Renal cortical epithelial cell (primary cell): Measurements from ENCODE around the gene GFRA1. TPM values are rescaled to one million over a fixed set of nuclear protein-coding genes. Genes with fewer than 3 reads are reported as not detected.
"Not testable (repeated sequence)": the region's sequence is repeated elsewhere in the genome, so short reads cannot be mapped to it uniquely, and the experiment has no call there.

Experiments
- DNase-seq: peaks from one replicate; pipeline ENCODE4 v3.0.0-alpha.2; 2011; ENCODE audit warnings: low read depth
- total RNA-seq: library from RNA; depleted of rRNA; stranded (reverse); fragments of >200 nt; gene quantifications from 2 replicates; pipeline ENCODE4 v1.2.3, GENCODE V29; 2014

GFRA1 gene
- total RNA-seq, 1 donor from 2014 or later = 112 TPM

DNA sequence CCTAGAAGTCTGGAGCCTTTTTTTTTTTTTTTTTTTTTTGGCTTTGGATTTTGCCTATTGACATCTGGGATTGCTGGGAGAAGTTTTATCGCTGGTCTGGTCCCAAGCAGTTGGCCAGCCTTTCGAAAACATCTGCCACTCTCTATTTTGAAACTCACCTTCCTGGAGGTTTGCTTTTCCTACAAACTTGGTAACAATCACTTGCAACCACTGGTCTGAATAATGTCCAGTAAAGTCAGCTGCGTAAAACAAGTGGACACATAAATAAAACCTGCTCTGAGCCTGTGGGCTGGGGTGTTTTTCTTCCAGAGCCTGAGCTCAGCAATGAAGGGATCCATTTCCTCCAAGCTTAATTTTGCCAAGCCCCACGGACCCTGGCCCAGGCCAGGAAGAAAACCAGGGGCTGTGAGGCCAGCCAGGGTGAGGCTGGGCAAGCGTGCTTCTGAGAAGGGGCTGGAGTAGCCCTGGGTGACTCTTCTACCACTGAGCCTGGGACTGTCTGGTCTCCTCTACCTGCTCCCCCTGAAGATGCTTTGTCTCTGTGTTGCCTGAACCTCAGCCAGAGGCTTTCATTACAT is 202.2 kb downstream of the GFRA1 start:
- no peak for DNase-seq

DNA sequence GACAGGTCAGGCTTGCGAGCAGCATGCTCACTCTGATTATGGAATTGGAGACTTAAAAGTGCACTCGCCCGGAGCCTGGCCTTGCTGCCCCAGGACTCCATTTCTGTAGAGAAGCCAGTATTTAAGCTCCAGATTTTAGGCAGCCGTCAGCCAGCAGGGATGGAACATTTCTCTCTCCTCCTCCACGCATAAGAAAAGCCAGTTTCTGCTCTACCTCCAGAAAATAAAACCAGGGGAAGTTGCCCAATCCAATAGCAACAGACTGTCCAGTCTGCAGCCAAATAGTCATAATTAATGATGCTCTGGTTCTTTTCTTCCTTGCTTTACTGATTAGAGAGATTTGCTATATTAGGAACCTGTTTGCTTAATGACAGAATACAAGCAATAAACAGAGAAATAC is 203.2 kb downstream of the GFRA1 start:
- DNase-seq = no peak

DNA sequence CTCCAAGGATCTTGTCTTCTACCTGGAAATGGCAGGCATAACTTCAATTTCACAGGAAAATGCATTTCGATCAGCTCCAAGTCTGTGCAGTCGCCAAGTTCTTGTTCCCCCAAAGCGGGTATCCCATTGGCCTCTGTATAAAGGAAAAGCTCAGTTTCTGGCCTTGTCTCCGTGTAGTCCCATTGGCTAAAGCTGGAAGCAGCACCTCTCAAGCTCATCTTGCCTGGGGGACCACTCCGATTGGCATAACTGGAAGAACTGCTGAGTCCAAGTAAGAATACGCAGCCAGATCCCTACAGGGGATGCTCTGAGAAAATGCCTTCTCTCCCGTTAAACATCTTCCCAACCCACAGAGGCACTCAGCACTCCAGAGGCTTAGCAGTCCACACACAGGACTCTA is 205.2 kb downstream of the GFRA1 start:
- no peak for DNase-seq

DNA sequence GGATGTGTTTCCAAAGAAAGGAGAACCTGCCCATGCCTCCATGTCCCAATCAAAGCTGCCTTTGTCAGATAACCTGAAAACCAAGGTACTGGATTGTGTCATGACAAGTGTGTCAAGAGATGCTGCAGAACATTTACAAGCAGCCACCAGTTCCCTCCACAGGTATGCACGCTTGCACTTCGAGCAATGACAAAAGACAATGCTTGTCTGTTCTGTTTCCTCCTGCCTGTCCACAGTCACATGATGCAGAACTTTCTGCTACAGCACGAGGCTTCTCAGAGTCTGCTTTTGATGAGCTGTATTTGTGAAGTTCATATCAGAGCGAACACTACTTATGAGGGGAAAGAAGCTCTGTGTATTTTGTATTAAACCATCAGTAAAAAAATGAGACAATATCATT is 209.9 kb downstream of the GFRA1 start:
- DNase-seq = no peak

DNA sequence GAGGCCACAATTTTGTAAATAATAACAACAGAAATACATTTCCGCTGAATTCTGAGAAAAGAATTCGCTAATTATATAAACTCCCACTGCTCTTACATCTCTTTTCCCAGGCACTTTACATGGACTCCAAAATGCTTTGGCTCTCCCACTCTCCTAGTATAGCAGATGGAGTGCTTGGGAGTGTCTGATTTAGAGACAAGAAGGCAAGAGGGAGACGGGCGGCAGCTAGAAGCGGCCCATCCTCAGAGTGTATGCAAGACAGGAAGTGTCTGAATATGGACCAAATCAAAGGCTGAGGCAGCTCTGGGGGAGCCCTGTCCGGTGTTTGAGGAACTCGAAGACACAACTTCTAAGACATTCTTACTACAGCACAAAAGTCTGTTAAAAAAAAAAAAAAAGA is 212.1 kb downstream of the GFRA1 start:
- no peak for DNase-seq

DNA sequence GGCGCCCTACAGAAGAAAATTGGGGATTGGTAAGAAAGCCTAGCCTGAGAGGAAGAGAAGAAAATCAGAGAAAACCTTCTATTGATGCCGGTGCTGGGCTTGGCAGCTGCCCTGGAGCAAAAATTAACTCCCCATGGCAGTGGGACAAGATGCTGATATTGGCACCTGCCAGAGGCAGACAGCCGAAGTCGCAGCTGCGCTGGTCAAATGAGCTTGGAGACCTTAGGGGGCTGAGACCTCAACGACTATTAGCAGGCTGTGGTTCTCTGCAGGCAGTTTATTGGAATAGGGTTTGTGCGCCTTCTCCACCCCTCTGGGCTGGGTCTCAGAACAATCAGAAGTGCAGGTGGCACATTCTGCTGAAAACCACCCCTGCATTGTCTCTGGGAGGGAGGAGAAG is 213.7 kb downstream of the GFRA1 start:
- no peak for DNase-seq

DNA sequence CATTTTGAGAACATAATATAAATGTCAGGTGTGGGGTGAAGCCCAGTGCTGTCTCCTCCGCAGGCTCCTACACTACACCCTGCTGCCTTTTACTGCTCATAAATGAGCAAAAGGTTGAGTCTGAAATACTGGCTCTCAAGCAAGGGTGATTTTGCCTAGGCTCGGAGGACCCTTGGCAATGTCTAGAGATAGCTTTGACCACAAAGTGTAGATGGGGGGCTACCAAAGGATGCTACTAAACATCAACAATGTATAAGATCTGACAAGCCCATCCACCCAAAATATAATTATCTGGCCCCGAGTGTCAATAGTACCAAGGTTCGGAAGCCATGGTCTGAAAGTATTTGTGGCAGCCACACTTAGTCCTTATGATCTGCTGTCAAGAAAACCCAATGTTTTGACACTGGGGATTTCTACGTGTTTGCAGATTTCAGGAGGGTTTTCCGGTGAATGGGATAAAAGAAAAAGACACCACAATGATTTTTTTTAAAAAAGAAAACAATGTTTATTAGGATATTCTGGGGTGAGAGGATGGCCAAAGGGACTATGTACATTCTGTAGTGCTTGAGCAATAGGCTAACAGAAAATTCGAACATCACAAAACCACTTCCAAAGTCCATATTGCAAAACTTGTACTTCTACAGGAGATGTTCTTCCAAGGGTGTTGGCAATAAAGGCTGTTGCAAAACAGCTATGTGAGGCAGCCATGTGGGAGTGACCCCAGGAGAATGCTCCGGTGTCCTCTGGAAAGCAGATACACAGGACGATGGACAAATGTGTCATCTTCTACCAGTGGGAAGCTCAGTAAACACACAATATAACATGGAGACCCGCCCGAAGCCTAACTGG is 216.3 kb downstream of the GFRA1 start:
- DNase-seq = peak; percentile 87

DNA sequence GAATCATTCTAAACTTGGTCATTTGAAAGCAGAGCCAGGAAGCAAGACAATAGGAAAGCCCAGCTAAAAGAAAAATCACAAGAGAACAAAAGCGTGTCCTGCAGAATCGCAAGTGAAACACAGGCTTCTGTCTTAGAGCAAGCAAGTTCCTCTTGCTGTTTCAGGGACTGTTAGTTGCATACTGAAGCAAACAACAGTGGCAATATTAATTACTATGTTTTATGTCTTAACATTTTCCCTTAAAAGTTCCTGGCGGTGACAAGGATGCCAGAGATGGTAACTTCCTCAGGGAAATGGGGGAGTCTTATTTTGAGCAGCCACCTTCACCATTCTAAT is 217.1 kb downstream of the GFRA1 start:
- DNase-seq = no peak

DNA sequence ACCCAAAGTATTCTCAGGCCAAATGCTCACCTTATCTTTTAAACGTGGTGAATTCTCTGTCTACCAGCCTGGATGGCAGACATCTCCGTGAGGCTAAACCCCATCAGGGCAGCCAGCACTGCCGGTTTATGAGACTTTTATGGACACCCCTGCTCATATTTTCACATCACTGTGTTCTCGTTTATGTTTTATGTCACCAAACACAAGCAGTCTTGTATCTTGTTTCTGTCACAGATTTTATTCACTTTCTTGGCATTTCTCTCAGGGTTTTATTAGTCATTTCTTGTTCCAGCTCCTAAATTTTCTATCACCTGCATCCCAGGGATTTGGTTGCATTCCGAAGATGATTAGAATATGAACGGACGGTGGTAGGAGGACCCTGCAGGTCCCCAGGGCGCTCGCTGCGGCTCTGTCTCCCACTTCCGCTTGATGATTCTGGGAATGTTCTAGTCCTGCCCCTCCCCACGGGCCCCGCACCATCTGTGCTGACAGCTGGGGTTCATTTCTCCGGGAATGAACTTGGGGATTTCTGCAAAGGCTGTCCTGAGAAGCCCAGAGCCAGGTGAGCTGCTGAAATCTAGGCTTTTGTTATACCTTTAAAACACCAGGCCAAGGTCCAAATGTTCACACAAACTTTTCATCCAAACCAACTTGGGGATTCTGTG is 217.6 kb downstream of the GFRA1 start:
- no peak for DNase-seq

DNA sequence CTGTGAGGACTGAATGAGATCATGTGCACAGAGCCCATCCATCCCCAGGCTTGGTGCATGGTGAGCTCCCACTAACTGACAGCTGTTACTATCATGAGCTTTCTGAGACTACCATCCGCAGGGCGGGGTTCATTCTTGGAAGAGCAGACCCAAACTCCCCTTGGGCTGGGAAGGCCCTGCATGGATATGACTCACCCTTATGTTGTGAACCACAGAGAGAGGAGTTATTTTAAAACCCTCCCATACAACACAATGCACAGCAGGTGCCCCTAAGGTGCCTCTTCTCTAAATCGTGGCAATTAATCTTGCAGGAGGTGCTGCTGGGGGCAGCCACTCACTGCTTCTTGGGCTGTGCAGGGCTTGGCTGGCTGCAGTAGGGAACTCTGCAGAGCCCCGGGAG is 219.1 kb downstream of the GFRA1 start:
- DNase-seq = peak; percentile 5

DNA sequence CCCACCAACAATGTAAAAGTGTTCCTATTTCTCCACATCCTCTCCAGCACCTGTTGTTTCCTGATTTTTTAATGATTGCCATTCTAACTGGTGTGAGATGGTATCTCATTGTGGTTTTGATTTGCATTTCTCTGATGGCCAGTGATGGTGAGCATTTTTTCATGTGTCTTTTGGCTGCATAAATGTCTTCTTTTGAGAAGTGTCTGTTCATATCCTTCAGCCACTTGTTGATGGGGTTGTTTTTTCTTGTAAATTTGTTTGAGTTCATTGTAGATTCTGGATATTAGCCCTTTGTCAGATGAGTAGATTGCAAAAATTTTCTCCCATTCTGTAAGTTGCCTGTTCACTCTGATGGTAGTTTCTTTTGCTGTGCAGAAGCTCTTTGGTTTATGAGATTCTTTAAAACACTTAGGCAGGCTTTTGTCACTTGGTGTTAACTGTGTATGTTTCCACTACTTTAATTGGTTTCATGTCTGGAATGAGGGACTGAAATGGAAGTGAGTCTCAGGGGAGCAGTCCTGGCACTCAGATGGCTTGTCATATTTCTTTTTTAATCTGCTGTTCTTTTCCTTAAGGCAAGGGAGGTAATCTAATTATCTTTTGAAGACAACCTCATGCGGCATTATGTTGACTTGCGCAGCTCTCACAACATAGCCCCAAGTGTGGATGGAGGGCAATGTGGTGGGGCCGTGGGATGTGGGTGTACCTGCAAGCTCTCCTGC is 219.8 kb downstream of the GFRA1 start:
- not testable (repeated sequence) for DNase-seq

DNA sequence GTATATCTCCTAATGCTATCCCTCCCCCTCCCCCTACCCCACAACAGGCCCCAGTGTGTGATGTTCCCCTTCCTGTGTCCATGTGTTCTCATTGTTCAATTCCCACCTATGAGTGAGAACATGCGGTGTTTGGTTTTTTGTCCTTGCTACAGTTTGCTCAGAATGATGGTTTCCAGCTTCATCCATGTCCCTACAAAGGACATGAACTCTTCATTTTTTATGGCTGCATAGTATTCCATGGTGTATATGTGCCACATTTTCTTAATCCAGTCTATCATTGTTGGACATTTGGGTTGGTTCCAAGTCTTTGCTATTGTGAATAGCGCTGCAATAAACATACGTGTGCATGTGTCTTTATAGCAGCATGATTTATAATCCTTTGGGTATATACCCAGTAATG is 220.5 kb downstream of the GFRA1 start:
- not testable (repeated sequence) for DNase-seq

DNA sequence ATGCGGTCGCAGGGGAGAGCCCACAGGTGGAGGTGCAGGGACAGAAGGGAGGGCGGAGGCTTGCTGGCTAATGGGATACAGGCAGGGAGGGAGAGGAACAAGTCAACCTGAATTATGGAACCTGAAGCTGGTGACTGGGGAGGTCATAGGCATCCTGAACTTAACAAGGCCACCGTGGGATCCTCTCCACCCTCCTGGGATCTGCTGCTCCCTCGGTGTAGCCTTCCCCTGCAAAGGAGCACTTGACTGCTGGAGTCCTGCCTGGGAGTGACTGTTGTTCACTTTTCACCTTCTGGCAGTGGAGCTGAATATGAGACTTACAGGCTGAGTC is 223.1 kb downstream of the GFRA1 start:
- no peak for DNase-seq

DNA sequence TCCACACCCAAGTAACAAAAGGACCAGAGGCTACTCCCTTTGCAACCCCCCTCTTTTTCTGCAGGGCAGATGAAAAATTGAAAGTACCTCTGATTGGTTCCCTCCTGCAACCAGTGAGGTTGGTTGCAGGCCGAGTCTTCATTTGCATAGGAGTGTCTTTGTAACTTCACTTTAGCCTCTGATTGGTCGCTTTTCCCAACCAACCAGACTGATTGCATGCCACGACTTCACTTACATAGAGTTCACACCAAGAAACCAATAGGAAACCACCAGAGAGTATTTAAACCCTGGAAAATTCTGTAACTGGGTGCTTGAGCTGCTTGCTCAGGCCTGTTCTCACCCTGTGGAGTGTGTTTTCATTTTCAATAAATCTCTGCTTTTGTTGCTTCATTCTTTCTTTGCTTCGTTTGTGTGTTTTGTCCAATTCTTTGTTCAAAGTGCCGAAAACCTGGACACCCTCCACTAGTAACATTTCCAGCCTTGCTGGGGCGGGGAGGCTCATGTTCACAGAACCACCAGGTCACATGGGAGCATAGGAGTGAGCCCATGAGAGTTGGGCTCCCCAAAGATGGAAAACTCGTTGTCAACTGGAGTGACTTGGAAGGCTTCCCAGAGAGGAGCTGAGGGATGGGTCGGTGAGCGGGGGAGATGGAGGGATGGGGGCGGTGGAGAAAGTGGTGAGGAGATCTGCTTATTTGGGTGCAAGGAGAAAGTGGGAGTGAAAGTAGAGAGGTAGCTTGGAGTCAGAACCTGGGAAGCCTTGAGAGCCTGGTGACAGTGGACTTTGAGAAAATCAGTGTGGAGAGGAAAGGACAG is 223.6 kb downstream of the GFRA1 start:
- no peak for DNase-seq

DNA sequence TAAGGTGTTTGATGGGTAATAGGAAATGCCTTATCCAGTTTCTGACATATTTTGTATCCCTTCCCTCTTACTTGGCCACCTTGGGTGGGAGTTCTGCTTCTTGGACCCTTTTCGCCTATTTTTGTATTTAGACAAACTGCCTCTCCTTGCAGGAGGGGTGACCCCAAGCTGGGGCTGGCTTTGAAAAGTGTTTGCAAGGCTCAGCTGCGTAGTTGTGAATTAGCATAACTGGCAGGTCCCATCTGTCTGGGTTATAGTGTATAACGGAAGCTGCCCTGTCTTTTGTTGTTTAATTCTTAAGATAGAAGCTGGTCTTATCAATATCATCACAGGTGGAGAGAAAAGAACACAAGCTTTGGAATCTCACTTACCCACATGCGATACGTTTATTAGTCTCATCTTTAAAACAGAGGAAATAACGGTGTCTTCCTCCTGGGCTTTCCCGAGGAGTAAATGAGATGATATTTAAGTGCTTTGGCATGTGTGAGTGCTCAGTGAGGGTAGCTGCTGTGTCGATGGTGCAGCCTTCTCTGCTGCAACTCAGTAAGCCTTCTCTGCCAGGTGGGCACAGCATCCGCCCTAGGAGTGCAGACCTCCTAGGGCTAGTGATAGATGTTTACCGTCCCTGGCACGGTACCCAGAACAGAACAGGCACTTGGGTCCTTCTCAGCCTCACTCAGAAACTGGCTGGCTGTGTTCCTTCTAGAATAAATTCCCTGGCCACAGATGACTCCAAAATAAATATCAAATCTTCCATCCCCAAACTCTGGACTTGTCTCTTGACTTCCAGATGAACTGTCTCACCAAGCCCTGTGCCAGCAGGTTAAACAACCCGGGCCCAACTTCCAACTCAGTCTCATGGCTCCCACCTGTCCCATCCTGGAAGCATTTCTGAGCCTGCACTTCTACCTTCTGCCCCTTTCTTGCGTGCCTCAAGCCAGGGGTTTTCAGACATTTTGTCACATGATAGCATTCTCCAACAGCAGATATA is 227.3 kb downstream of the GFRA1 start:
- DNase-seq = no peak

DNA sequence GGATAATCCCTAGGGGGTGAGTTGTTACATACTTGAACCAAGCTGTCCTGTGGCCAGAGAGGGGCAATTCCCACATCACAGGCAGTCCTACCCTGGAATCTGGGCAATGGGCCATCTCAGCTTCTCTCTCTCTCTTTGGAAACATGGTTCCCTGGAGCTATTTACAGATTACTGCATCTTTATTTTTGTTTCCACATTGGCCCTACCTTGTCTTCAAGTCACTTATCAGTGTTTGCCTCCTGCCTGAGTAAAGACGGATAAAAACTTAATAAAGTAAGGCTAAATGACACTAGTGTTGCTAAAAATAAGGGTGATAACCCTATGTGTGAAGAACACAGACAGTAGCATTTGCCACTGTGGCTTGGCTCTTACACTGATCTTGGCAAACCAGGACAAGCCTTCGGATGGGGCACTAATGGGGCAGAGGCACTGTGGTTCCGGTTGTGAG is 228.2 kb downstream of the GFRA1 start:
- peak; percentile 74 for DNase-seq

DNA sequence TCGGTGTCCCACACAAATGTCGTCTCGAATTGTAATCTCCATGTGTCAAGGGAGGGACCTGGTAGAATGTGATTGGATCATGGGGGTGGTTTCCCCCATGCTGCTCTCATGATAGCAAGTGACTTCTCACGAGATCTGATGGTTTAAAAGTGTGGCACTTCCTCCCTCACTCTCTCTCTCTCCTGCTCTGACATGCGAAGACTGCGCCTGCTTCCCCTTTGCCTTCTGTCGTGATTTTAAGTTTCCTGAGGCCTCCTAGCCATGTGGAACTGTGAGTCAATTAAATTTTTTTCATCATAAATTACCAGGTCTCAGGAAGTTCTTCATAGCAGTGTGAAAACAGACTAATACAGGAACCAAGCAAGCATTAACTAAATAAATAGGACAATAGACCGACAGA is 229.1 kb downstream of the GFRA1 start:
- DNase-seq = no peak

DNA sequence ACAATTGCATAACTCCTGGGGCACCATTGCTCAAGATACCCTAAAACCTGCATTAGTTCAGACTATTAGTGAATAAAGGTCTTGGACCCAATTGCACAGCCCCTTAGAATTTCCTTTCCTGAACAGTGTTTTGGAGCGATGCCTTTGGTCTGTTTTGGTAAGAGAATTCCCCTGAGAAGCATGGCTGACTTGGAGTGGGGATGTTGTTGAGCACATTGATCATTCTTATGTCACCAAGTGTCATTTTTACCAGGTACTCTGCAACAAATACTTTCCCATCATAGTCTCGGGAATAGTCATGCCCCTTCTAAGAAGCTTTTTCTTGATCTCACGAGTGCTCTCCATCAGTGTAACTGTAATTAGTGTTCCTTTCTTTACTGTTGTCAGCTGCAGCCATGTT is 229.7 kb downstream of the GFRA1 start:
- DNase-seq = no peak

DNA sequence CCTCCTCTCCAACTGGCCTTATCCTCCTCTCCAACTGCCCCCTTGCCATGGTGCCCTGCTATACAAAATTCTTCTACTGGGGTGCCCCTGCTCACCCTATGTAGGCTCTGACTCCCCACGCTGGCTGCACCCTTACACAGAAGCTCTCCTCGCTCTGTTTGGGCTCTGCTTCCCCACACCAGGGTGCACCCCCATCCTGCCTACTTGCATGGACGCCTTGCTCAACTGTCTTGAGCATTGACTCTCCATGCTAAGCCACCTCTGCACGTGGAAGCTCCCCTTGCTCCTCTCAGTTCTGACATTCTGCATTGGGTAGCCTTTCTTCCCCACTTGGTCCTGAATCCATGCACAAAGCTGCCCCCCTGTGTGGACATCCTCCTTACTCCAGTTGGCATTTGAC is 231.1 kb downstream of the GFRA1 start:
- DNase-seq = no peak

DNA sequence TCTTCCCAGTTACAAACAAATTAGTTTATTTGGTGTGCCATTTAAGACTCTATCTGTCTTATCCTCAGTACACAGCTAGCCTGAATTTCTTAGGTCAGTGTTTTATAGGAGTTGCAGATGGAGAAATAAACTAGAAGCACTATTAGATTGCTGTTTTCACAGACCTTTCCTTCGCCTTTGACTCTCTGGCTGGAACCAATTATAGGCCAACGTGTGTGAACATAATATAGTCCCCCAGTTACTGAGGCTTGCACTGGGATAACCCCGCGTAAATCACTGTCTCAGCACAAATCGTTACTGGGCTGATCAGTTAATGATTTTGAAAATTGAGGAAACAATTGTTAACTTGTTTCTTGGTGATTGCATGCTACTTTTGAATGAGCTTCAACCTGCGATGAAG is 233.4 kb downstream of the GFRA1 start:
- peak; percentile 3 for DNase-seq

DNA sequence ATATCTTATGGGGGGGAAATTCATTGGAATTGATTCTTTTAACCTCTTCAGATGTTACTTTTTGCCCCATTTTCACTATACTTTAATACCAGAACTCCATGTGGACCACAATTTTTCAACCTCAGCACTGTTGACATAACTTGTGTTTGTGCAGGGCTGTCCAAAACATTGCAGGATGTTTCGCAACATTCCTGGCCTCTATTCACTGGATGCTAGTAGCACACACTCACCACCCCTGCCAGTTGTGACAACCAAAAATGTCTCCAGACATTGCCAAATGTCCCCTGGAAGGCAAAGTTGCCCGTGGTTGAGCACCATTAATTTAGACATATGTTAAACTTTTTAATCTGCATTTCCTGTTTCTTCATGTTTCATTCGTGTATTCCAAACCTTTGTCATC is 234.7 kb downstream of the GFRA1 start:
- DNase-seq = peak; percentile 88
